ENCODE results near the gene ZCCHC24.
A peak's percentile ranks its signal among the peaks of the same experiment; 100 is the strongest.

ZCCHC24 gene

GRCh38 chr10:79380125-79380945 is 65.1 kb downstream of the ZCCHC24 start:
- DNase-seq: no peak

GRCh38 chr10:79379512-79380124 is 65.8 kb downstream of the ZCCHC24 start:
- DNase-seq: no peak

GRCh38 chr10:79378647-79379511 is 66.5 kb downstream of the ZCCHC24 start:
- no peak for DNase-seq

- DNase-seq: no peak
Observed at GRCh38 chr10:79378383-79378646, 67.1 kb downstream of the ZCCHC24 start.

GRCh38 chr10:79377557-79378382 is 67.7 kb downstream of the ZCCHC24 start:
- DNase-seq: no peak

- DNase-seq: no peak
Observed at GRCh38 chr10:79376751-79377556, 68.5 kb downstream of the ZCCHC24 start.

GRCh38 chr10:79376078-79376628 is 69.3 kb downstream of the ZCCHC24 start:
- DNase-seq: no peak

- DNase-seq: peak; percentile 75
Observed at GRCh38 chr10:79375321-79376077, 69.9 kb downstream of the ZCCHC24 start.

- DNase-seq: peak; percentile 73
Observed at GRCh38 chr10:79374312-79375191, 70.9 kb downstream of the ZCCHC24 start.

GRCh38 chr10:79372871-79373270 is 72.6 kb downstream of the ZCCHC24 start:
- DNase-seq: no peak

- peak; percentile 51 for DNase-seq
Observed at GRCh38 chr10:79367426-79368189, 77.8 kb downstream of the ZCCHC24 start.

- peak; percentile 46 for DNase-seq
Observed at GRCh38 chr10:79361726-79362397, 83.6 kb downstream of the ZCCHC24 start.

- DNase-seq: no peak
Observed at GRCh38 chr10:79360499-79361342, 84.7 kb downstream of the ZCCHC24 start.

- no peak for DNase-seq
Observed at GRCh38 chr10:79359816-79360498, 85.5 kb downstream of the ZCCHC24 start.

GRCh38 chr10:79358811-79359210 is 86.6 kb downstream of the ZCCHC24 start:
- no peak for DNase-seq

GRCh38 chr10:79357180-79357579 is 88.2 kb downstream of the ZCCHC24 start:
- DNase-seq: no peak

GRCh38 chr10:79356104-79356503 is 89.3 kb downstream of the ZCCHC24 start:
- no peak for DNase-seq
